ENCODE data around the gene WDFY1. TPM values are rescaled to one million over a fixed set of nuclear protein-coding genes. Genes with fewer than 3 reads are reported as not detected.

The WDFY1 gene
- total RNA-seq, 1 experiment from 2014 or later = 88.7 TPM

DNA sequence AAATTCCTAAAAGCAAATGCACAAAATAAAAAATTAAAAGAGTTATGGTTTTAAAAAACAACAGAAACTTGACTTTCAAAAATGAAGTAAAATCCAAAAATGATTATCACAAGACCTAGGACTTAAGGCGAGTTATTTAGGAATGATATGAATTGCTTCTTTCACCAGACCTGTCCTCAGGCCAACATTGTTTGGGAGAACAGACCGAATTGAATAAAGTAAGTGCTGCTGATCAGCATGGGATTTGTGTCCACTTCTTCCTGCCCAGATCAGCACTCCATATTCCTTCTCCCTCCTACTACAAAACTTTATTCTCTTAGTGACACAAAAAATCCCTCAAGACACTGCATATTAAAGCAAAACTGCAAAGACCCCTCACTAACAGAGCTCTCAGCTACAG is 39.1 kb downstream of the WDFY1 start:
- intact Hi-C loops (cut with micrococcal nuclease; ENCODE audit: unreplicated experiment) = no loop called here
- Histone ChIP-seq H3K4me3 (ENCODE audit: low read depth, low read length, poor library complexity, severe bottlenecking) (no peak overlapping the region), H3K4me1 (ENCODE audit: insufficient read depth, low read length, poor library complexity, severe bottlenecking) (no peaks in the 10 kb centered on the region), H3K27me3 (replicated peaks; ENCODE audit: insufficient read depth, low read depth, low read length, poor library complexity) (no peaks in the 10 kb centered on the region), H3K9me3 (ENCODE audit: low read depth, low read length, poor library complexity, severe bottlenecking) (no peaks in the 10 kb centered on the region), H3K27ac (ENCODE audit: low read depth, low read length, poor library complexity, severe bottlenecking) (no peak overlapping the region), H3K36me3 (ENCODE audit: insufficient read depth, low read length, poor library complexity, severe bottlenecking) (peaks cover 40% of the 10 kb centered on the region)
- DNase-seq (ENCODE audit: low spot score) = no peak
- ChIA-PET CTCF (interaction anchor here (0.7 kb wide), 1 partner anchor 8 kb away, joined by 4 read pairs; no protein-coding TSS in a partner anchor), POLR2A (ENCODE audit: low non-redundant PET) (no interaction called here)
- TF ChIP-seq, protein P1, sequence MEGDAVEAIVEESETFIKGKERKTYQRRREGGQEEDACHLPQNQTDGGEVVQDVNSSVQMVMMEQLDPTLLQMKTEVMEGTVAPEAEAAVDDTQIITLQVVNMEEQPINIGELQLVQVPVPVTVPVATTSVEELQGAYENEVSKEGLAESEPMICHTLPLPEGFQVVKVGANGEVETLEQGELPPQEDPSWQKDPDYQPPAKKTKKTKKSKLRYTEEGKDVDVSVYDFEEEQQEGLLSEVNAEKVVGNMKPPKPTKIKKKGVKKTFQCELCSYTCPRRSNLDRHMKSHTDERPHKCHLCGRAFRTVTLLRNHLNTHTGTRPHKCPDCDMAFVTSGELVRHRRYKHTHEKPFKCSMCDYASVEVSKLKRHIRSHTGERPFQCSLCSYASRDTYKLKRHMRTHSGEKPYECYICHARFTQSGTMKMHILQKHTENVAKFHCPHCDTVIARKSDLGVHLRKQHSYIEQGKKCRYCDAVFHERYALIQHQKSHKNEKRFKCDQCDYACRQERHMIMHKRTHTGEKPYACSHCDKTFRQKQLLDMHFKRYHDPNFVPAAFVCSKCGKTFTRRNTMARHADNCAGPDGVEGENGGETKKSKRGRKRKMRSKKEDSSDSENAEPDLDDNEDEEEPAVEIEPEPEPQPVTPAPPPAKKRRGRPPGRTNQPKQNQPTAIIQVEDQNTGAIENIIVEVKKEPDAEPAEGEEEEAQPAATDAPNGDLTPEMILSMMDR (conservative IDR thresholded peaks at IDR 0.05; ENCODE audit: low read depth, low read length) = no peak
- no peak for TF ChIP-seq EZH2 (IDR thresholded peaks at IDR 0.05; ENCODE audit: borderline replicate concordance, low read depth, low read length, poor library complexity, severe bottlenecking)
- BruUV-seq (replicated peaks) = no TSS peak

DNA sequence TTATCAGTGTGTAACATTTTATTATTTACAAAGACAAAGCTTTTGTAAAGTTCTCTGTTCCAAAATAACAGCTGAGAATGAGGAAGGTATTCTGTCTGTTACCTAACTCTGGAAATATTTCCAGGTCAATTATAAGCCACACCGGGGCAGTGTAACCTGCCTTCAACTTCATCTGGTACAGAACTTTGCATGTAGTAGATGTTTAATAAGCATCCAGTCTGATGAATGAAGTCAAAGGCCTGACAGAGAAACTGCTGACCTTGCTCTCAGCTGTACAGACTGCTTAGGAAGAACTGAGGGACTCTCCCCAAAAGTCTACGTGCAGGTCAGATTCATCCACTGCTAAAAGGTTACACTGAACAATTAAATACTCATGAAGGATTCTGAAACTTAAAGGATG is 43.3 kb downstream of the WDFY1 start:
- TF ChIP-seq, protein P1 (conservative IDR thresholded peaks at IDR 0.05; ENCODE audit: low read depth, low read length) = no peak
- TF ChIP-seq EZH2 (IDR thresholded peaks at IDR 0.05; ENCODE audit: borderline replicate concordance, low read depth, low read length, poor library complexity, severe bottlenecking) = no peak
- intact Hi-C loops (cut with micrococcal nuclease; ENCODE audit: unreplicated experiment) = no loop called here
- no peak overlapping the region for H3K27ac ChIP-seq (ENCODE audit: low read depth, low read length, poor library complexity, severe bottlenecking)
- no peaks in the 10 kb centered on the region for H3K27me3 ChIP-seq (replicated peaks; ENCODE audit: insufficient read depth, low read depth, low read length, poor library complexity)
- POLR2A ChIA-PET (ENCODE audit: low non-redundant PET) = interaction anchor here (0.6 kb wide), 1 partner anchor 29 kb away, joined by 3 read pairs; no protein-coding TSS in a partner anchor
- H3K36me3 ChIP-seq (ENCODE audit: insufficient read depth, low read length, poor library complexity, severe bottlenecking) = peaks cover 69% of the 10 kb centered on the region
- DNase-seq (ENCODE audit: low spot score) = no peak
- BruUV-seq (replicated peaks) = no TSS peak
- H3K4me1 ChIP-seq (ENCODE audit: insufficient read depth, low read length, poor library complexity, severe bottlenecking) = no peaks in the 10 kb centered on the region
- H3K4me3 ChIP-seq (ENCODE audit: low read depth, low read length, poor library complexity, severe bottlenecking) = no peak overlapping the region
- no peaks in the 10 kb centered on the region for H3K9me3 ChIP-seq (ENCODE audit: low read depth, low read length, poor library complexity, severe bottlenecking)
- CTCF ChIA-PET = no interaction called here

DNA sequence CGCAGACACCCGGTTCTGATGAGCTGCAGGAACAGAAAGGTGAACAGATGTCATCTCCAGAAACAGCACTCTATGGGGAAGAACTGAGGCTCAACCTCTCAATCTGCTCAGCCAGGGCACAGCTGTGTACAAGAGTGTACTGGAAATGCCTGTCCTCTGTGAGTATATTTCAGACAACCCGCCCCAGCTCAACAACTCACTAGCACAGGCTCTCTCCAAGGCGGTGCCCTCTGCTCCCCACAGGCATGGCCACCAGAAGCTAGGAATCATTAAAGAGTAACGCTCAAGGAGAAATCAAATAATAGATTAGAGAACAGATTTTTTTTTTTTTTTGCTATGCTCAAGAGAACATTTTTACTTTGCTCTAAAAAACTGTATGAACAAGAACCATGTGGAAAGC is 43.8 kb downstream of the WDFY1 start:
- no peaks in the 10 kb centered on the region for H3K4me1 ChIP-seq (ENCODE audit: insufficient read depth, low read length, poor library complexity, severe bottlenecking)
- no peak overlapping the region for H3K4me3 ChIP-seq (ENCODE audit: low read depth, low read length, poor library complexity, severe bottlenecking)
- intact Hi-C loops (cut with micrococcal nuclease; ENCODE audit: unreplicated experiment) = no loop called here
- H3K36me3 ChIP-seq (ENCODE audit: insufficient read depth, low read length, poor library complexity, severe bottlenecking) = peaks cover 69% of the 10 kb centered on the region
- TF ChIP-seq EZH2 (IDR thresholded peaks at IDR 0.05; ENCODE audit: borderline replicate concordance, low read depth, low read length, poor library complexity, severe bottlenecking) = no peak
- TF ChIP-seq, protein P1 (conservative IDR thresholded peaks at IDR 0.05; ENCODE audit: low read depth, low read length) = no peak
- POLR2A ChIA-PET (ENCODE audit: low non-redundant PET) = interaction anchor here (0.5 kb wide), 1 partner anchor 112 kb away, joined by 3 read pairs; no protein-coding TSS in a partner anchor
- no peaks in the 10 kb centered on the region for H3K9me3 ChIP-seq (ENCODE audit: low read depth, low read length, poor library complexity, severe bottlenecking)
- DNase-seq (ENCODE audit: low spot score) = no peak
- no peak overlapping the region for H3K27ac ChIP-seq (ENCODE audit: low read depth, low read length, poor library complexity, severe bottlenecking)
- CTCF ChIA-PET = no interaction called here
- no TSS peak for BruUV-seq (replicated peaks)
- H3K27me3 ChIP-seq (replicated peaks; ENCODE audit: insufficient read depth, low read depth, low read length, poor library complexity) = no peaks in the 10 kb centered on the region

All from A673 (cell line).